ENCODE results near the gene ANKRD33B. TPM values are rescaled to one million over a fixed set of nuclear protein-coding genes. Genes with fewer than 3 reads are reported as not detected.
A peak's percentile ranks its signal among the peaks of the same experiment; 100 is the strongest.

Gene ANKRD33B
- total RNA-seq, 1 donor from 2014 or later, result 14.2 TPM

- Histone ChIP-seq H3K27ac (no peak overlapping the region), H3K4me3 (no peak overlapping the region), H3K36me3 (no peaks in the 10 kb centered on the region), H3K27me3 (no peaks in the 10 kb centered on the region), H3K9me3 (no peaks in the 10 kb centered on the region), H3K4me1 (no peaks in the 10 kb centered on the region)
- TF ChIP-seq POLR2AphosphoS5 (IDR thresholded peaks at IDR 0.05; ENCODE audit: insufficient read depth in 1 of 2, low read depth in 1 of 2) (no peak), CTCF (IDR thresholded peaks at IDR 0.05) (no peak), POLR2A (IDR thresholded peaks at IDR 0.05) (no peak)
- no peak for DNase-seq (ENCODE audit: extremely low spot score in 2 of 2)
- intact Hi-C loops (cut with DNase I), result no loop called here
Observed at GRCh38 chr5:10520706-10521105, 43.2 kb upstream of the ANKRD33B start.

GRCh38 chr5:10521466-10522223 is 42.2 kb upstream of the ANKRD33B start:
- Histone ChIP-seq H3K4me3 (no peak overlapping the region), H3K27me3 (no peaks in the 10 kb centered on the region), H3K36me3 (no peaks in the 10 kb centered on the region), H3K4me1 (no peaks in the 10 kb centered on the region), H3K9me3 (no peaks in the 10 kb centered on the region), H3K27ac (no peak overlapping the region)
- intact Hi-C loops (cut with DNase I), result no loop called here
- TF ChIP-seq CTCF (IDR thresholded peaks at IDR 0.05) (peak in 1 of 3 experiments; percentile 6), POLR2A (IDR thresholded peaks at IDR 0.05) (no peak)
- no peak for DNase-seq (ENCODE audit: extremely low spot score in 2 of 2)

- no peak for DNase-seq (ENCODE audit: extremely low spot score in 2 of 2)
- Histone ChIP-seq H3K4me1 (no peaks in the 10 kb centered on the region), H3K36me3 (no peaks in the 10 kb centered on the region), H3K27me3 (no peaks in the 10 kb centered on the region), H3K27ac (no peak overlapping the region), H3K9me3 (no peaks in the 10 kb centered on the region), H3K4me3 (no peak overlapping the region)
- intact Hi-C loops (cut with DNase I), result no loop called here
- TF ChIP-seq CTCF (IDR thresholded peaks at IDR 0.05) (no peak), POLR2AphosphoS5 (IDR thresholded peaks at IDR 0.05; ENCODE audit: insufficient read depth in 1 of 2, low read depth in 1 of 2) (no peak), POLR2A (IDR thresholded peaks at IDR 0.05) (no peak)
Observed at GRCh38 chr5:10522224-10522611, 41.7 kb upstream of the ANKRD33B start.

GRCh38 chr5:10524376-10525123 is 39.3 kb upstream of the ANKRD33B start:
- Histone ChIP-seq H3K36me3 (no peaks in the 10 kb centered on the region), H3K4me1 (no peaks in the 10 kb centered on the region), H3K27ac (no peak overlapping the region), H3K4me3 (no peak overlapping the region), H3K9me3 (no peaks in the 10 kb centered on the region), H3K27me3 (no peaks in the 10 kb centered on the region)
- DNase-seq (ENCODE audit: extremely low spot score in 2 of 2), result no peak
- TF ChIP-seq CTCF (IDR thresholded peaks at IDR 0.05), result no peak
- peak in 1 of 2 donors; percentile 49 for TF ChIP-seq POLR2AphosphoS5 (IDR thresholded peaks at IDR 0.05; ENCODE audit: insufficient read depth in 1 of 2, low read depth in 1 of 2)
- intact Hi-C loops (cut with DNase I), result no loop called here

- no peak overlapping the region for H3K4me3 ChIP-seq
- intact Hi-C loops (cut with DNase I), result no loop called here
- TF ChIP-seq POLR2A (IDR thresholded peaks at IDR 0.05), result no peak
- TF ChIP-seq CTCF (IDR thresholded peaks at IDR 0.05), result no peak
- TF ChIP-seq POLR2AphosphoS5 (IDR thresholded peaks at IDR 0.05; ENCODE audit: insufficient read depth in 1 of 2, low read depth in 1 of 2), result no peak
Observed at GRCh38 chr5:10525124-10525495, 38.8 kb upstream of the ANKRD33B start.

More at GRCh38 chr5:10525124-10525495, 38.8 kb upstream of the ANKRD33B start:
- no peak overlapping the region for H3K27ac ChIP-seq
- H3K27me3 ChIP-seq, result no peaks in the 10 kb centered on the region
- no peaks in the 10 kb centered on the region for H3K9me3 ChIP-seq
- no peaks in the 10 kb centered on the region for H3K4me1 ChIP-seq
- no peak for DNase-seq (ENCODE audit: extremely low spot score in 2 of 2)
- no peaks in the 10 kb centered on the region for H3K36me3 ChIP-seq

Measured in vagina (tissue), 2 donors.